HEK293 (cell line): Measurements from ENCODE around the gene SPATA16.

Experiments used
- CTCF ChIP-seq: fragments of 450-650 bp; formaldehyde crosslinking; IDR thresholded peaks from 2 replicates; pipeline ENCODE4 v1.5.1; 2016; ENCODE audit warnings: missing biosample characterization, missing genetic modification characterization
- PBX3 ChIP-seq: sonication (generic); formaldehyde crosslinking; IDR thresholded peaks from 2 replicates; pipeline ENCODE4 v1.8.1; 2022; ENCODE audit warnings: mild to moderate bottlenecking, moderate library complexity, missing genetic modification reagents
- PRDM1 ChIP-seq: fragments of 450-650 bp; formaldehyde crosslinking; IDR thresholded peaks from 2 replicates; pipeline ENCODE4; 2016; ENCODE audit warnings: missing biosample characterization, missing genetic modification characterization
- SALL2 ChIP-seq: fragments of 450-650 bp; formaldehyde crosslinking; IDR thresholded peaks from 2 replicates; pipeline ENCODE4 v1.5.0; 2017; ENCODE audit warnings: missing biosample characterization, mild to moderate bottlenecking, missing genetic modification characterization, borderline replicate concordance
- ZNF10 ChIP-seq: fragments of 450-650 bp; formaldehyde crosslinking; IDR thresholded peaks from 2 replicates; pipeline ENCODE4 v1.5.1; 2017; ENCODE audit warnings: missing biosample characterization, missing genetic modification characterization
- ZNF23 ChIP-seq: fragments of 450-650 bp; formaldehyde crosslinking; IDR thresholded peaks from 2 replicates; pipeline ENCODE4 v1.5.1; 2016; ENCODE audit warnings: missing biosample characterization, missing genetic modification characterization, borderline replicate concordance

GRCh38 chr3:173064631-173065030 is 76.4 kb downstream of the SPATA16 start:
- TF ChIP-seq CTCF (tag by site-specific recombination) (no peak), ZNF10 (tag by site-specific recombination) (no peak), SALL2 (tag by site-specific recombination) (no peak), ZNF23 (tag by site-specific recombination) (no peak), PBX3 (CRISPR knock-in tag) (no peak), PRDM1 (tag by site-specific recombination) (no peak)
